ENCODE measurements around the gene AMOTL1.
"Not testable (repeated sequence)": the region's sequence is repeated elsewhere in the genome, so short reads cannot be mapped to it uniquely, and the experiment has no call there.

AMOTL1 gene

DNA sequence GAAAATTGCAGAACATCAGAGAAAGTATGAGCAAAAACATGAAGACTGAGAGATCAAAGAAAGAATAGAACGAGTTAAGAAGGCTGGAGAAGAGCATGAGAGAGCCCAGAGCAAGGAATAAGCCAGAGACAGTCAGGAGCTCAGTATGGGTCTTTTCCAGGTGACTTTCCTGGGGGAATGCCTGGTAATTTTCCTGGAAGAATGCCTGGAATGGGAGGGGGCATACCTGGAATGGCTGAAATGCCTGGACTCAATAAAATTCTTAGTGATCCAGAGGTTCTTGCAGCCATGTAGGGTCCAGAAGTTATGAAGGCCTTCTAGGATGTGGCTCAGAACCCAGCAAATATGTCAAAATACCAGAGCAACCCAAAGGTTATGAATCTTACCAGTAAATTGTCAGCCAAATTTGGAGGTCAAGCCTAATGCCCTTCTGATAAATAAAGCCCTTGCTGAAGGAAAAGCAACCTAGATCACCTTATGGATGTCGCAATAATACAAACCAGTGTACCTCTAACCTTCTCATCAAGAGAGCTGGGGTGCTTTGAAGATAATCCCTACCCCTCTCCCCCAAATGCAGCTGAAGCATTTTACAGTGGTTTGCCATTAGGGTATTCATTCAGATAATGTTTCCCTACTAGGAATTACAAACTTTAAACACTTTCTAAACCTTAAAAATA lies 145.7 kb downstream of the AMOTL1 start:
- H3K9ac ChIP-seq (ENCODE audit: low read length); H3K4me1 ChIP-seq (ENCODE audit: control insufficient read depth, insufficient read depth, low read length); H3K36me3 ChIP-seq (ENCODE audit: control insufficient read depth, insufficient read depth, low read length); H3K27ac ChIP-seq (ENCODE audit: low read depth, low read length); H3K27me3 ChIP-seq (ENCODE audit: control insufficient read depth, insufficient read depth, low read length); H3K4me3 ChIP-seq (ENCODE audit: low read depth, low read length); H3K9me3 ChIP-seq (ENCODE audit: control insufficient read depth, insufficient read depth, low read depth, low read length): not testable (repeated sequence)

GRCh38 chr11:94920311-94920710 lies 152.2 kb downstream of the AMOTL1 start:
- Histone ChIP-seq H3K9me3 (ENCODE audit: control insufficient read depth, insufficient read depth, low read depth, low read length) (no peaks in the 10 kb centered on the region), H3K4me1 (ENCODE audit: control insufficient read depth, insufficient read depth, low read length) (no peaks in the 10 kb centered on the region; the same call in 1 of the 2 replicates), H3K9ac (ENCODE audit: low read length) (no peak overlapping the region), H3K27ac (ENCODE audit: low read depth, low read length) (no peak overlapping the region), H3K4me3 (ENCODE audit: low read depth, low read length) (no peak overlapping the region), H3K36me3 (ENCODE audit: control insufficient read depth, insufficient read depth, low read length) (no peaks in the 10 kb centered on the region), H3K27me3 (ENCODE audit: control insufficient read depth, insufficient read depth, low read length) (no peaks in the 10 kb centered on the region)

DNA sequence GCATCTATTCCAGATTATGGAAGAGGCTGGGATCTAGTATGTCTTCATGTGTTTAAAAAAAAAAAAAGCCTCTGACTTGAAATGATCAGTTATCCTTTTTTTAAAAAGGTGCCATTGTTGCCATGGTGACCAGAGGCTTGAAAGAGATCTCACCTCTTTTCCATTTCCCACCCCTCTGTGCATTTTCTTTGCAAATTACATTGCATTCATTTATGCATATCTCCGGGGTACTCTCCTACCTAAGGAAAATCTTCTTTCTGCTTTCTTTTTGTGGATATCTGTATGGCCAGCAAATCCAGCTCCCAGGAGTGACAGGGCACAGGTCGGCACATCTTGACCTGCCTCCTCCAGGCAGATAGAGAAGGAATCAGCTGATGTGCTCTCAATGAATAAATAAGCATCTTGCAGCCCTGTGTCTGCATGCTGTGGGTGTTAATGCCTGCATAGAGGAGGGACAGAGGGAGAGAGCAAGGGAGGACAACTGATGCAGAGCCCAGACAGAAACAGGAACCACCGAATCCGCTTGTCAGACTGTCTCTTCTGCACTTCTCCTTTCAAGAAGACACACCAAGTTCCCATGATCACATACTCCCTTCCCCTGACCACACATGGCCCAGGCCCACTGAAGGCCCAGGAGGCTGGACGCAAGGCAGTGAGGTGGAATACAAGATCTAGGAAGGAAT lies 154.3 kb downstream of the AMOTL1 start:
- peaks cover 15% of the 10 kb centered on the region; the same call in 1 of the 2 replicates for H3K4me1 ChIP-seq (ENCODE audit: control insufficient read depth, insufficient read depth, low read length)
- no peak overlapping the region for H3K9ac ChIP-seq (ENCODE audit: low read length)

DNA sequence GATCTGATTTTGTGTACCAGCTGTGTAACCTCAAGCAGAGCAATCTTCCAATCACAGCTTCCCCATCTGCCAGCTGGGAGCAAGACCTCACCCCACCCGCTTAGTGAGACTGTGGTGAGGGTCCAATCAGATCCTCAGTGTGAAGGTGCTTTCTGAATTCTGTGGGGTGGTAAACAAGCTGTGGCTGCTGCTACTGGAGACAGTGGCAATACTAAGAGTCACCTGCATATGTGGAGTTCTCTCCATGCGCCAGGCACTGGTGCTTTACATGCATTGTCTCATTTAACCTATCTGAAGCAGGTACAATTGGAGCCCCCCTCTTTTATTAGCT lies 154.8 kb downstream of the AMOTL1 start:
- H3K4me3 ChIP-seq (ENCODE audit: low read depth, low read length): no peak overlapping the region
- H3K9me3 ChIP-seq (ENCODE audit: control insufficient read depth, insufficient read depth, low read depth, low read length): no peaks in the 10 kb centered on the region
- peaks cover 15% of the 10 kb centered on the region; the same call in 1 of the 2 replicates for H3K4me1 ChIP-seq (ENCODE audit: control insufficient read depth, insufficient read depth, low read length)
- no peak overlapping the region for H3K27ac ChIP-seq (ENCODE audit: low read depth, low read length)
- no peaks in the 10 kb centered on the region for H3K27me3 ChIP-seq (ENCODE audit: control insufficient read depth, insufficient read depth, low read length)
- H3K9ac ChIP-seq (ENCODE audit: low read length): no peak overlapping the region
- H3K36me3 ChIP-seq (ENCODE audit: control insufficient read depth, insufficient read depth, low read length): no peaks in the 10 kb centered on the region

More for the DNA sequence above, 154.3 kb downstream of the AMOTL1 start:
- no peaks in the 10 kb centered on the region for H3K9me3 ChIP-seq (ENCODE audit: control insufficient read depth, insufficient read depth, low read depth, low read length)
- no peaks in the 10 kb centered on the region for H3K27me3 ChIP-seq (ENCODE audit: control insufficient read depth, insufficient read depth, low read length)
- no peaks in the 10 kb centered on the region for H3K36me3 ChIP-seq (ENCODE audit: control insufficient read depth, insufficient read depth, low read length)
- H3K4me3 ChIP-seq (ENCODE audit: low read depth, low read length): no peak overlapping the region
- no peak overlapping the region for H3K27ac ChIP-seq (ENCODE audit: low read depth, low read length)

GRCh38 chr11:94924171-94924572 lies 156.0 kb downstream of the AMOTL1 start:
- no peak overlapping the region for H3K27ac ChIP-seq (ENCODE audit: low read depth, low read length)
- H3K9me3 ChIP-seq (ENCODE audit: control insufficient read depth, insufficient read depth, low read depth, low read length): no peaks in the 10 kb centered on the region
- no peak overlapping the region for H3K4me3 ChIP-seq (ENCODE audit: low read depth, low read length)
- no peak overlapping the region for H3K9ac ChIP-seq (ENCODE audit: low read length)
- peaks cover 15% of the 10 kb centered on the region; the same call in 1 of the 2 replicates for H3K4me1 ChIP-seq (ENCODE audit: control insufficient read depth, insufficient read depth, low read length)
- H3K27me3 ChIP-seq (ENCODE audit: control insufficient read depth, insufficient read depth, low read length): no peaks in the 10 kb centered on the region
- no peaks in the 10 kb centered on the region for H3K36me3 ChIP-seq (ENCODE audit: control insufficient read depth, insufficient read depth, low read length)

DNA sequence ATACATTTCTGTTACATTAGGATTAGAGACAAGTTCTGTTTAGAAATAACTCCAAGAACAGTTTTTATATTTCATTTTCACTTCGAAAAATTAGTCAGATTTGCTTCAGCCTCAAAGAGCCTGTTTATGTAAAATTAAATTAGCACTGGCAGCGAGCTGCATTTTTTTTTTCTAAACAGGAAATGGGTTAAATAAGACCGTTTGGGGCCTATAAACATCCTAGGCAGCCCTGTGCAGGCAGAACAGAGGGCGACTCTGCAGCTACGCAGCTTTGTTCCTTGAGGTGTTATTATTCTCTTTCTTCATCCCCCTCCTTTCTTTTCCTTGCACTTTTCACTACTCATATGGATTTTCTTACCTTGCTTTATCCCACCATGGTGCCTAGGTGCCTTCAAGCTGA lies 156.5 kb downstream of the AMOTL1 start:
- no peak overlapping the region for H3K27ac ChIP-seq (ENCODE audit: low read depth, low read length)
- no peak overlapping the region for H3K9ac ChIP-seq (ENCODE audit: low read length)
- H3K36me3 ChIP-seq (ENCODE audit: control insufficient read depth, insufficient read depth, low read length): no peaks in the 10 kb centered on the region
- H3K27me3 ChIP-seq (ENCODE audit: control insufficient read depth, insufficient read depth, low read length): no peaks in the 10 kb centered on the region
- H3K9me3 ChIP-seq (ENCODE audit: control insufficient read depth, insufficient read depth, low read depth, low read length): no peaks in the 10 kb centered on the region
- H3K4me1 ChIP-seq (ENCODE audit: control insufficient read depth, insufficient read depth, low read length): peaks cover 15% of the 10 kb centered on the region; the same call in 1 of the 2 replicates
- no peak overlapping the region for H3K4me3 ChIP-seq (ENCODE audit: low read depth, low read length)

- no peak overlapping the region for H3K4me3 ChIP-seq (ENCODE audit: low read depth, low read length)
- no peaks in the 10 kb centered on the region for H3K27me3 ChIP-seq (ENCODE audit: control insufficient read depth, insufficient read depth, low read length)
- H3K36me3 ChIP-seq (ENCODE audit: control insufficient read depth, insufficient read depth, low read length): no peaks in the 10 kb centered on the region
- H3K27ac ChIP-seq (ENCODE audit: low read depth, low read length): no peak overlapping the region
- peaks cover 15% of the 10 kb centered on the region; the same call in 1 of the 2 replicates for H3K4me1 ChIP-seq (ENCODE audit: control insufficient read depth, insufficient read depth, low read length)
- no peaks in the 10 kb centered on the region for H3K9me3 ChIP-seq (ENCODE audit: control insufficient read depth, insufficient read depth, low read depth, low read length)
- no peak overlapping the region for H3K9ac ChIP-seq (ENCODE audit: low read length)
Measured at GRCh38 chr11:94925422-94926270, 157.5 kb downstream of the AMOTL1 start.

DNA sequence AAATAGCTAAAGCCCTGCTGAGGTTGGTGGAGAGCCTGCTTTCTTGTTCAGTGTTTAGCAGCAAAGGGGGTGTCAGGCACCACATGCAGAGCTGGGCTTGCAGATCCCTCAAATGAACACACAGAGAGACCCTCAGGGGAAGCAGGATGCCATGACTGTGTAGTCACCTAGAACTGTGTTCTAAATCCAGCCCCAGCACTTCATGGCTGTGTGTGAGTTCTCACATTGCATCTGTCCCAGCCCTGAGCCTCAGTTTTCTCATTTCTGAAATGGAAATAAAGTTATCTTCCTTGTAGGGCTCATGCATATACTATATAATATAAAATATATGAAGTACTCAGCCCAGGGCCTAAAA lies 158.1 kb downstream of the AMOTL1 start:
- no peak overlapping the region for H3K27ac ChIP-seq (ENCODE audit: low read depth, low read length)
- no peaks in the 10 kb centered on the region for H3K27me3 ChIP-seq (ENCODE audit: control insufficient read depth, insufficient read depth, low read length)
- H3K36me3 ChIP-seq (ENCODE audit: control insufficient read depth, insufficient read depth, low read length): no peaks in the 10 kb centered on the region
- H3K4me1 ChIP-seq (ENCODE audit: control insufficient read depth, insufficient read depth, low read length): peaks cover 15% of the 10 kb centered on the region; the same call in 1 of the 2 replicates
- no peak overlapping the region for H3K4me3 ChIP-seq (ENCODE audit: low read depth, low read length)
- H3K9ac ChIP-seq (ENCODE audit: low read length): no peak overlapping the region
- H3K9me3 ChIP-seq (ENCODE audit: control insufficient read depth, insufficient read depth, low read depth, low read length): no peaks in the 10 kb centered on the region
